HepG2 (cell line): ENCODE data around the gene RAB3B. TPM values are rescaled to one million over a fixed set of nuclear protein-coding genes. Genes with fewer than 3 reads are reported as not detected.

Experiments used
- HNF4G ChIP-seq, 2 experiments: sonication (generic) in 1 of 2; formaldehyde crosslinking in 1 of 2; IDR thresholded peaks; 2 replicates each; pipeline versions ENCODE4 v1.4.0 to v1.6.1; 2011 to 2020; ENCODE audit warnings: borderline replicate concordance in 2 of 2, low read depth in 2 of 2, mild to moderate bottlenecking in 2 of 2, low read length in 1 of 2, missing genetic modification reagents in 1 of 2, moderate library complexity in 1 of 2
- MAFK ChIP-seq, 2 experiments: IDR thresholded peaks in 1 of 2; conservative IDR thresholded peaks in 1 of 2; 2 replicates each; pipeline ENCODE4 v1.6.1; 2011; ENCODE audit warnings: improper control_type of control experiment in 2 of 2, low read length in 2 of 2
- MEIS2 ChIP-seq: sonication (generic); formaldehyde crosslinking; IDR thresholded peaks from 2 replicates; pipeline ENCODE4 v1.9.0; 2021; ENCODE audit warnings: mild to moderate bottlenecking, missing genetic modification reagents
- NRL ChIP-seq: sonication (generic); formaldehyde crosslinking; IDR thresholded peaks from 2 replicates; pipeline ENCODE4 v1.5.0; 2020; ENCODE audit warnings: missing genetic modification reagents, mild to moderate bottlenecking, moderate library complexity, borderline replicate concordance
- SATB2 ChIP-seq: sonication (generic); formaldehyde crosslinking; IDR thresholded peaks from 2 replicates; pipeline ENCODE4 v1.5.0; 2020; ENCODE audit warnings: missing genetic modification reagents
- SSRP1 ChIP-seq: IDR thresholded peaks from 2 replicates; pipeline ENCODE4 v1.6.1; 2016; ENCODE audit warnings: control low read depth
- TARDBP ChIP-seq: sonication (generic); formaldehyde crosslinking; IDR thresholded peaks from 2 replicates; pipeline ENCODE4 v1.8.0; 2022; ENCODE audit warnings: mild to moderate bottlenecking, missing genetic modification reagents
- TBX2 ChIP-seq: sonication (generic); formaldehyde crosslinking; IDR thresholded peaks from 2 replicates; pipeline ENCODE4 v1.5.0; 2020; ENCODE audit warnings: missing genetic modification reagents, mild to moderate bottlenecking, borderline replicate concordance
- TEF ChIP-seq: sonication (generic); formaldehyde crosslinking; IDR thresholded peaks from 2 replicates; pipeline ENCODE4 v1.5.0; 2020; ENCODE audit warnings: missing genetic modification reagents
- U2AF2 ChIP-seq: fragments of 200-400 bp; formaldehyde crosslinking; IDR thresholded peaks from 2 replicates; pipeline ENCODE4 v1.6.1; 2017; ENCODE audit warnings: low read depth, mild to moderate bottlenecking, low read length
- ZBTB25 ChIP-seq: IDR thresholded peaks from 2 replicates; pipeline ENCODE4 v1.6.1; 2018; ENCODE audit warnings: missing genetic modification reagents
- ZBTB43 ChIP-seq: sonication (generic); formaldehyde crosslinking; conservative IDR thresholded peaks from 2 replicates; pipeline ENCODE4 v1.4.0; 2020; ENCODE audit warnings: missing genetic modification reagents
- ZFP90 ChIP-seq: sonication (generic); formaldehyde crosslinking; IDR thresholded peaks from 2 replicates; pipeline ENCODE4 v1.8.0; 2022; ENCODE audit warnings: missing genetic modification reagents, mild to moderate bottlenecking, inconsistent platforms, borderline replicate concordance
- ZNF143 ChIP-seq: sonication (generic); formaldehyde crosslinking; IDR thresholded peaks from 2 replicates; pipeline ENCODE4 v1.4.0; 2020; ENCODE audit warnings: missing genetic modification reagents
- ZNF33A ChIP-seq: sonication (generic); formaldehyde crosslinking; IDR thresholded peaks from 2 replicates; pipeline ENCODE4 v1.5.1; 2020; ENCODE audit warnings: missing genetic modification reagents, mild to moderate bottlenecking, moderate library complexity, borderline replicate concordance
- ZNF761 ChIP-seq: sonication (generic); formaldehyde crosslinking; conservative IDR thresholded peaks from 2 replicates; pipeline ENCODE4 v1.4.0; 2020; ENCODE audit warnings: mild to moderate bottlenecking, missing genetic modification reagents
- ZNF766 ChIP-seq: sonication (generic); formaldehyde crosslinking; IDR thresholded peaks from 2 replicates; pipeline ENCODE4 v1.5.0; 2020; ENCODE audit warnings: missing genetic modification reagents, borderline replicate concordance
- ZNF775 ChIP-seq: sonication (generic); formaldehyde crosslinking; IDR thresholded peaks from 2 replicates; pipeline ENCODE4 v1.4.0; 2020; ENCODE audit warnings: missing genetic modification reagents, mild to moderate bottlenecking, moderate library complexity, borderline replicate concordance
- ZSCAN31 ChIP-seq: sonication (generic); formaldehyde crosslinking; IDR thresholded peaks from 2 replicates; pipeline ENCODE4 v1.5.0; 2020; ENCODE audit warnings: low read depth, mild to moderate bottlenecking, missing genetic modification reagents
- polyA plus RNA-seq, 8 experiments: library from polyadenylated mRNA; depleted of rRNA in 3 of 8; stranded (reverse) in 7 of 8; unstranded in 1 of 8; fragments of >200 nt; fragmentation: Illumina TruSeq in 4 of 8; extraction: Trizol in 4 of 8; gene quantifications; 2 replicates each; pipeline versions ENCODE4 v1.2.1 to v1.2.3, GENCODE V29; 2011 to 2016; ENCODE audit warnings: low read depth in 4 of 8, missing spikeins in 1 of 8, mixed read lengths in 1 of 8; ENCODE audit not compliant: insufficient read depth in 1 of 8
- total RNA-seq, 5 experiments: library from RNA; depleted of rRNA; stranded (reverse); fragments of >200 nt; fragmentation: Illumina TruSeq; extraction: Trizol; gene quantifications; 2 replicates each; pipeline ENCODE4 v1.2.3, GENCODE V29; 2016; ENCODE audit warnings: low read depth in 1 of 5
- TF ChIP-seq, protein P1 (sequence below): IDR thresholded peaks from 2 replicates; pipeline ENCODE4 v1.6.1; 2016
- TF ChIP-seq, protein P2 (sequence below): IDR thresholded peaks from 2 replicates; pipeline ENCODE4 v1.6.1; 2016; ENCODE audit warnings: low read depth
- TF ChIP-seq, protein P3 (sequence below): sonication (generic); formaldehyde crosslinking; IDR thresholded peaks from 2 replicates; pipeline ENCODE4 v1.4.0; 2020; ENCODE audit warnings: missing genetic modification reagents

RAB3B gene
- total and polyA plus RNA-seq, 2 of the 13 experiments (the other 11 are each of a cell fraction or from before 2014, with no cell fraction given), result 1.0 to 1.2 TPM

DNA sequence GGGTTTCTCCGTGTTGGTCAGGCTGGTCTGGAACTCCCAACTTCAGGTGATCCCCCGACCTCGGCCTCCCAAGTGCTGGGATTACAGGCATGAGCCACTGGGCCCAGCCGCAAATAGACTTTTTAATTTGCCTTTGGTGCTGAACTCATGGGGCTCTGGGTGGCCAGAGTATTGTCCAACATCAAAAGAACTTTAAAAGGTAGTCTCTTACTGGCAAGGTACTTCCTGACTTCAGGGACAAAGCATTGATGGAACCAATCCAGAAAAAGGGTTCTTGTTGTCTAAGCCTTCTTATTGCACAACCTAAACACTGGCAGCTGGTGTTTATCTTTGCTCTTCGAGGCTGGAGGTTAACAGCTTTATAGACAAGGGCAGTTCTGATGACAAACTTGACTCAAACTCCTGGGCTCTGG is 46.9 kb upstream of the RAB3B start (continued):
- TF ChIP-seq, protein P1, sequence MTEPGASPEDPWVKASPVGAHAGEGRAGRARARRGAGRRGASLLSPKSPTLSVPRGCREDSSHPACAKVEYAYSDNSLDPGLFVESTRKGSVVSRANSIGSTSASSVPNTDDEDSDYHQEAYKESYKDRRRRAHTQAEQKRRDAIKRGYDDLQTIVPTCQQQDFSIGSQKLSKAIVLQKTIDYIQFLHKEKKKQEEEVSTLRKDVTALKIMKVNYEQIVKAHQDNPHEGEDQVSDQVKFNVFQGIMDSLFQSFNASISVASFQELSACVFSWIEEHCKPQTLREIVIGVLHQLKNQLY, result peak; percentile 84
- TF ChIP-seq HNF4G (IDR thresholded peaks at IDR 0.05; ENCODE audit: borderline replicate concordance, low read depth, low read length) (peak; percentile 53; the same call in 1 of the 2 replicates), HNF4G (CRISPR knock-in tag; IDR thresholded peaks at IDR 0.05; ENCODE audit: borderline replicate concordance, low read depth) (0 out of 2 replicates have a peak, but pooled peaks have one; percentile 48), ZBTB43 (CRISPR knock-in tag) (peak; percentile 77), SSRP1 (CRISPR knock-in tag) (peak; percentile 61; the same call in 1 of the 2 replicates), ZFP90 (CRISPR knock-in tag) (0 out of 2 replicates have a peak, but pooled peaks have one; percentile 35), TBX2 (CRISPR knock-in tag) (peak; percentile 97), ZNF775 (no peak), TARDBP (CRISPR knock-in tag) (peak; percentile 90), ZSCAN31 (CRISPR knock-in tag) (peak; percentile 54; the same call in 1 of the 2 replicates), ZNF143 (CRISPR knock-in tag) (no peak; the same call in 1 of the 2 replicates), TEF (CRISPR knock-in tag) (0 out of 2 replicates have a peak, but pooled peaks have one; percentile 50), ZNF761 (CRISPR knock-in tag) (peak; percentile 75), MEIS2 (CRISPR knock-in tag) (peak; percentile 85; the same call in 1 of the 2 replicates), MAFK (conservative IDR thresholded peaks at IDR 0.05 in 1 of 2, IDR thresholded peaks at IDR 0.05 in 1 of 2; ENCODE audit: low read length in 2 of 2) (no peak), ZNF766 (CRISPR knock-in tag) (0 out of 2 replicates have a peak, but pooled peaks have one; percentile 37), U2AF2 (no peak), NRL (CRISPR knock-in tag) (no peak), ZBTB25 (CRISPR knock-in tag) (peak; percentile 89), ZNF33A (no peak), SATB2 (CRISPR knock-in tag) (peak; percentile 44; the same call in 1 of the 2 replicates)
- TF ChIP-seq, protein P2, sequence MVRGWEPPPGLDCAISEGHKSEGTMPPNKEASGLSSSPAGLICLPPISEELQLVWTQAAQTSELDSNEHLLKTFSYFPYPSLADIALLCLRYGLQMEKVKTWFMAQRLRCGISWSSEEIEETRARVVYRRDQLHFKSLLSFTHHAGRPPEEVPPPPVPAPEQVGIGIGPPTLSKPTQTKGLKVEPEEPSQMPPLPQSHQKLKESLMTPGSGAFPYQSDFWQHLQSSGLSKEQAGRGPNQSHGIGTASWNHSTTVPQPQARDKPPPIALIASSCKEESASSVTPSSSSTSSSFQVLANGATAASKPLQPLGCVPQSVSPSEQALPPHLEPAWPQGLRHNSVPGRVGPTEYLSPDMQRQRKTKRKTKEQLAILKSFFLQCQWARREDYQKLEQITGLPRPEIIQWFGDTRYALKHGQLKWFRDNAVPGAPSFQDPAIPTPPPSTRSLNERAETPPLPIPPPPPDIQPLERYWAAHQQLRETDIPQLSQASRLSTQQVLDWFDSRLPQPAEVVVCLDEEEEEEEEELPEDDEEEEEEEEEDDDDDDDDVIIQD (CRISPR knock-in tag), result peak; percentile 96
- TF ChIP-seq, protein P3, sequence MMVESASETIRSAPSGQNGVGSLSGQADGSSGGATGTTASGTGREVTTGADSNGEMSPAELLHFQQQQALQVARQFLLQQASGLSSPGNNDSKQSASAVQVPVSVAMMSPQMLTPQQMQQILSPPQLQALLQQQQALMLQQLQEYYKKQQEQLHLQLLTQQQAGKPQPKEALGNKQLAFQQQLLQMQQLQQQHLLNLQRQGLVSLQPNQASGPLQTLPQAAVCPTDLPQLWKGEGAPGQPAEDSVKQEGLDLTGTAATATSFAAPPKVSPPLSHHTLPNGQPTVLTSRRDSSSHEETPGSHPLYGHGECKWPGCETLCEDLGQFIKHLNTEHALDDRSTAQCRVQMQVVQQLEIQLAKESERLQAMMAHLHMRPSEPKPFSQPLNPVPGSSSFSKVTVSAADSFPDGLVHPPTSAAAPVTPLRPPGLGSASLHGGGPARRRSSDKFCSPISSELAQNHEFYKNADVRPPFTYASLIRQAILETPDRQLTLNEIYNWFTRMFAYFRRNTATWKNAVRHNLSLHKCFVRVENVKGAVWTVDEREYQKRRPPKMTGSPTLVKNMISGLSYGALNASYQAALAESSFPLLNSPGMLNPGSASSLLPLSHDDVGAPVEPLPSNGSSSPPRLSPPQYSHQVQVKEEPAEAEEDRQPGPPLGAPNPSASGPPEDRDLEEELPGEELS (CRISPR knock-in tag), result peak; percentile 99
